ENCODE data around the gene PRG2.

- TF ChIP-seq GLIS3 (CRISPR knock-in tag; IDR thresholded peaks at IDR 0.05), result no peak
- TF ChIP-seq CREB5 (CRISPR knock-in tag; IDR thresholded peaks at IDR 0.05; ENCODE audit: low read depth), result no peak
- TF ChIP-seq OSR1 (CRISPR knock-in tag; IDR thresholded peaks at IDR 0.05), result no peak
- TF ChIP-seq ARNTL (CRISPR knock-in tag; IDR thresholded peaks at IDR 0.05; ENCODE audit: borderline replicate concordance, low read depth), result no peak
- no peak for TF ChIP-seq POU6F1 (CRISPR knock-in tag; IDR thresholded peaks at IDR 0.05; ENCODE audit: borderline replicate concordance, low read depth)
- TF ChIP-seq SNAI2 (CRISPR knock-in tag; IDR thresholded peaks at IDR 0.05), result no peak
- no peak for TF ChIP-seq ZFP30 (CRISPR knock-in tag; IDR thresholded peaks at IDR 0.05)
Observed at GRCh38 chr11:57392763-57393105, 2.3 kb upstream of the PRG2 start.
